DND-41 (cell line): ENCODE results near the gene ACSF3.

Experiments used
- ATAC-seq: fragments of 200-7000 bp; cut with Tn5 transposase; 3 replicates; pipeline ENCODE4 v1.9.1; 2021; ENCODE audit warnings: low read depth; ENCODE audit not compliant: insufficient read depth
- DNase-seq: peaks from one replicate; pipeline ENCODE4 v3.0.0-alpha.2; 2020
- H2AFZ ChIP-seq: 2 replicates; pipeline ENCODE4 v1.6.0; 2012; ENCODE audit warnings: low read depth, low read length
- H3K27ac ChIP-seq: 2 replicates; pipeline ENCODE4 v1.5.1; 2012; ENCODE audit warnings: low read length, inconsistent platforms
- H3K27me3 ChIP-seq: fragments of 200-600 bp; sonication (generic); 2 replicates; pipeline ENCODE4 v1.6.0; 2012; ENCODE audit warnings: low read length, mild to moderate bottlenecking, inconsistent platforms; ENCODE audit not compliant: insufficient read depth, poor library complexity
- H3K36me3 ChIP-seq: 2 replicates; pipeline ENCODE4 v1.5.1; 2012; ENCODE audit warnings: low read length, inconsistent platforms; ENCODE audit not compliant: insufficient read depth
- H3K4me1 ChIP-seq: 2 replicates; pipeline ENCODE4 v1.5.1; 2012; ENCODE audit warnings: mild to moderate bottlenecking, low read length; ENCODE audit not compliant: insufficient read depth
- H3K4me2 ChIP-seq: 2 replicates; pipeline ENCODE4 v1.6.0; 2012; ENCODE audit warnings: mild to moderate bottlenecking, moderate library complexity, low read length, inconsistent platforms; ENCODE audit not compliant: insufficient read depth
- H3K4me3 ChIP-seq, 2 experiments: fragments of 200-600 bp in 1 of 2; shearing (Covaris generic) in 1 of 2; 2 replicates each; pipeline ENCODE4 v1.5.1; 2012 to 2016; ENCODE audit warnings: inconsistent platforms in 2 of 2, low read length in 2 of 2, mild to moderate bottlenecking in 2 of 2, low read depth in 1 of 2, moderate library complexity in 1 of 2
- H3K79me2 ChIP-seq: 2 replicates; pipeline ENCODE4 v1.6.0; 2012; ENCODE audit warnings: low read length, inconsistent platforms; ENCODE audit not compliant: insufficient read depth
- H3K9ac ChIP-seq: 2 replicates; pipeline ENCODE4 v1.6.0; 2012; ENCODE audit warnings: low read depth, mild to moderate bottlenecking, inconsistent platforms, low read length, moderate library complexity
- H3K9me3 ChIP-seq: 2 replicates; pipeline ENCODE4 v1.5.1; 2012; ENCODE audit warnings: low read length, moderate library complexity, mild to moderate bottlenecking, inconsistent platforms; ENCODE audit not compliant: insufficient read depth, severe bottlenecking
- H4K20me1 ChIP-seq: 2 replicates; pipeline ENCODE4 v1.6.0; 2012; ENCODE audit warnings: low read length; ENCODE audit not compliant: insufficient read depth
- EZH2 ChIP-seq: IDR thresholded peaks from 3 replicates; pipeline ENCODE4 v1.6.1; 2012; ENCODE audit warnings: borderline replicate concordance, low read depth, mild to moderate bottlenecking, moderate library complexity, low read length, inconsistent platforms; ENCODE audit not compliant: severe bottlenecking
- TF ChIP-seq, protein P1 (sequence below): IDR thresholded peaks from 2 replicates; pipeline ENCODE4 v1.5.1; 2012; ENCODE audit warnings: borderline replicate concordance, low read length, moderate library complexity, mild to moderate bottlenecking; ENCODE audit not compliant: poor library complexity, severe bottlenecking; ENCODE audit errors: extremely low read depth

The ACSF3 gene

DNA sequence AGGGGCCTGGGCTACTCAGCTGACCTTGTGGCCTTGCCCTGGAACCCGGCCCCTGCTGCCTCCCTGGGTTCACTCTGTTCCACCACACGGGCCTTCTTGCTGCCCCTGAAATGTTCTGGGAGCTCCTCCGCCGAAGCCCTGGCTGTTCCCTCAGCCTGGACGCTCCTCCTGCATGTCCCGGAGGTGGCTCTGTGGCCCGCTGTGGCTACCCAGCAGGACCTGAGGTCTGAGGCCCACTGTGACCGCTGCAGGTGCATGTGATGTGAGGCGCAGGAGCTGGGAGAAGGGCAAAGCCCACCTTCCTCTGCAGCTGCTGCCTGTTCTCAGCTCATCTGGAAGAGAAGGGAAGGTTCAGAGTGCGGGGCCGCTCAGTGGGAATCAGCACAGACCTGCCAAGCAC, 38.9 kb upstream of the ACSF3 start:
- Histone ChIP-seq H3K4me1 (no peaks in the 10 kb centered on the region), H3K79me2 (no peaks in the 10 kb centered on the region), H3K36me3 (no peaks in the 10 kb centered on the region), H3K9ac (no peak overlapping the region), H3K9me3 (no peaks in the 10 kb centered on the region), H4K20me1 (no peaks in the 10 kb centered on the region; the same call in 1 of the 2 replicates), H3K27ac (no peak overlapping the region), H3K4me2 (no peak overlapping the region), H2AFZ (no peak overlapping the region), H3K27me3 (no peaks in the 10 kb centered on the region), H3K4me3 (no peak overlapping the region)
- TF ChIP-seq EZH2 = no peak
- TF ChIP-seq, protein P1, sequence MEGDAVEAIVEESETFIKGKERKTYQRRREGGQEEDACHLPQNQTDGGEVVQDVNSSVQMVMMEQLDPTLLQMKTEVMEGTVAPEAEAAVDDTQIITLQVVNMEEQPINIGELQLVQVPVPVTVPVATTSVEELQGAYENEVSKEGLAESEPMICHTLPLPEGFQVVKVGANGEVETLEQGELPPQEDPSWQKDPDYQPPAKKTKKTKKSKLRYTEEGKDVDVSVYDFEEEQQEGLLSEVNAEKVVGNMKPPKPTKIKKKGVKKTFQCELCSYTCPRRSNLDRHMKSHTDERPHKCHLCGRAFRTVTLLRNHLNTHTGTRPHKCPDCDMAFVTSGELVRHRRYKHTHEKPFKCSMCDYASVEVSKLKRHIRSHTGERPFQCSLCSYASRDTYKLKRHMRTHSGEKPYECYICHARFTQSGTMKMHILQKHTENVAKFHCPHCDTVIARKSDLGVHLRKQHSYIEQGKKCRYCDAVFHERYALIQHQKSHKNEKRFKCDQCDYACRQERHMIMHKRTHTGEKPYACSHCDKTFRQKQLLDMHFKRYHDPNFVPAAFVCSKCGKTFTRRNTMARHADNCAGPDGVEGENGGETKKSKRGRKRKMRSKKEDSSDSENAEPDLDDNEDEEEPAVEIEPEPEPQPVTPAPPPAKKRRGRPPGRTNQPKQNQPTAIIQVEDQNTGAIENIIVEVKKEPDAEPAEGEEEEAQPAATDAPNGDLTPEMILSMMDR = no peak
- no peak for DNase-seq
- no peak for ATAC-seq

DNA sequence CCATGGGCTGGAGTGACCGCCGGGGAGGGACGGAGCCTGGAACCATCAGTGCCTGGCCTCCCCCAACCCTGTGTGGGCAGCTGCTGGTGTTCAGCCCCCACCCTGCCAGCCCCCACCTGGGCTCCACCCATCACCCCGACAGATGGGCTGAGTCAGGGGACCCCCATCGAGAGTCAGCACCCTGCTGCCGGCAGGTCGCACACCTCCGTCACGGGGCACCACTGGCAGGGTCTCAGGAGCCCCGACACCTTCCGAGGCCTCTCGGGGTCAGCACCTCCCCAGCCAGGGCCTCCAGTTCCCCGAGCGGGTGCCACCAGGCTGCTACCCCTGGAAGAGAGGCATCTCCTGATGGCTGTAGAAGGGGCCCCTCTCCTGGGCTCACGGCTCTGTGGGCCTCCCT, 38.3 kb upstream of the ACSF3 start:
- H2AFZ ChIP-seq = no peak overlapping the region
- no peaks in the 10 kb centered on the region for H3K4me1 ChIP-seq
- ATAC-seq = no peak

DNA sequence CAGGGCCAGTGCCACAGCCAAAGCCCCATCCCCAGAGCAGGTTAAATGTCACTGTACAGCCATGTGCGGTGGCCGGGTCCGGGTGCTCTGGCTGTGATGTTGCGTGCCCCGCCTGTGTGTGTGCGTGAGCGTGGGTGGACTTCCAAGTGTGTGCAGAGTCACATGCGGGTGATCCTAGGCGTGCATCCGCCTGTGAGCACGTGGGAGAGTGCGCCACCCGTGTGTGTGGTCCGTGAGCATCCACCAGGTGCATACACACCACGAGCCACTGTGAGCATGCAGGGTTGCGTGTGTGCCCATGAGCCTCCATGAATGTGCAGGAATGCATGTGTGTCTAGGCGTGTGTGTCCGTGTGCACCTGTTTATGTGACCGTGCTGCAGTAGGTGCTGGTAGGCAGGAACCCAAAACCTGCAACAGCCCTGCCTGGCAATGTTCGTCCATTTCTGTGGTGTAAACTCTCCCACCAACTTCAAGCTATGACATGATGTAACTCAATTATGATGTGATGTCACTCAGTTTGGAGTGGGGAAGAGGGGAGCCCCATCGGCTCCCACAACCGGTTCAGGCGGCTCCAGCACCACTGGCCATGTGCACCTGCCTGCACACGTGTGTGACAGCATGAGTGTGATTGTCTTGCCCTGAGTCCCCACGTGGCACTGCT, 37.6 kb upstream of the ACSF3 start:
- DNase-seq (no peak), ATAC-seq (no peak)
- Histone ChIP-seq H3K27ac (no peak overlapping the region), H4K20me1 (no peaks in the 10 kb centered on the region; the same call in 1 of the 2 replicates), H3K9ac (no peak overlapping the region), H3K79me2 (no peaks in the 10 kb centered on the region), H3K4me3 (no peak overlapping the region), H3K27me3 (no peaks in the 10 kb centered on the region), H3K4me2 (no peak overlapping the region), H3K9me3 (no peaks in the 10 kb centered on the region), H3K36me3 (no peaks in the 10 kb centered on the region), H3K4me1 (no peaks in the 10 kb centered on the region), H2AFZ (no peak overlapping the region)
- TF ChIP-seq EZH2 = no peak
- TF ChIP-seq, protein P1 = no peak

More for the DNA sequence above, 38.3 kb upstream of the ACSF3 start:
- no peaks in the 10 kb centered on the region for H3K27me3 ChIP-seq
- no peak overlapping the region for H3K9ac ChIP-seq
- H3K79me2 ChIP-seq = no peaks in the 10 kb centered on the region
- no peak overlapping the region for H3K27ac ChIP-seq
- H3K36me3 ChIP-seq = no peaks in the 10 kb centered on the region
- H4K20me1 ChIP-seq = no peaks in the 10 kb centered on the region; the same call in 1 of the 2 replicates
- no peak for DNase-seq
- H3K9me3 ChIP-seq = no peaks in the 10 kb centered on the region
- no peak overlapping the region for H3K4me3 ChIP-seq
- TF ChIP-seq, protein P1 = no peak
- no peak for TF ChIP-seq EZH2
- H3K4me2 ChIP-seq = no peak overlapping the region

DNA sequence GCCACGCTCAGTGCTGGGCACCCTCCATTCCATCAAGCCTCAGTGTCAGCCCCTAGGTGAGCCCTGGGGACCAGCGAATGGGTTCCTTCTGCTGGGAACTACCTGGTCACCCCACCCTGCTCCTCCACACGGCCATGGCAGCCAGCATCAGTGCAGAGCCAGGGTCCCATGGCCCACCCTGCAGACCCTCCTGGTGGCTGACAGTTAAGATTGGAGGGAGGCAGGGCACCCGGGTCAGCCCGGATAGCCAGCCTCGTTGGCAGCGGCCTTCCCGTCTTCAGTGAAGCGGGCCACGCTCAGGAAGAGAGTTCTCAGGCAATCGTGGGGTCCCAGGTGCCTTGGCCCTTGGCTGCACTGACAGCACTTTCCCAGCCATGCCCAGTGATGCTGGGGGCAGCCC, 37.1 kb upstream of the ACSF3 start:
- Histone ChIP-seq H3K79me2 (no peaks in the 10 kb centered on the region), H3K27ac (no peak overlapping the region), H3K9ac (no peak overlapping the region), H3K36me3 (no peaks in the 10 kb centered on the region), H3K4me2 (no peak overlapping the region), H2AFZ (no peak overlapping the region), H3K27me3 (no peaks in the 10 kb centered on the region), H4K20me1 (no peaks in the 10 kb centered on the region; the same call in 1 of the 2 replicates), H3K4me3 (no peak overlapping the region), H3K4me1 (no peaks in the 10 kb centered on the region), H3K9me3 (no peaks in the 10 kb centered on the region)
- ATAC-seq (no peak), DNase-seq (no peak)
- no peak for TF ChIP-seq EZH2
- TF ChIP-seq, protein P1 = no peak
